ENCODE measurements around the gene ZNF215.
A peak's percentile ranks its signal among the peaks of the same experiment; 100 is the strongest.
"Not testable (repeated sequence)": the region's sequence is repeated elsewhere in the genome, so short reads cannot be mapped to it uniquely, and the experiment has no call there.

Gene ZNF215

DNA sequence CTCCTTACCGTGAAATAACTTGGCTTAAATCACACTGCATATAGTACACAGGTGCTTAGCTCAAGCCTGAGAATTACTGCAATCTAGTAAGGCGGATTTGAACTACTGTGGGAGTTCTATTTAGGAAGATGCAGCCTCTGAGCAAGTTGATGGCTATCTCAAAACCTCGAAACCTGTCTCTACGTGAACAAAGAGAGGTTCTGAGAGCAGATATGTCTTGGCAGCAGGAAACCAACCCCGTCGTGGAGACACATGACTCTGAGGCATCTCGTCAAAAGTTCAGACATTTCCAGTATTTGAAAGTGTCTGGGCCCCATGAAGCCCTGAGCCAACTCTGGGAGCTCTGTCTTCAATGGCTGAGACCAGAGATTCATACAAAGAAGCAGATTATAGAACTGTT, 5.9 kb downstream of the ZNF215 start:
- Histone ChIP-seq H3K4me3 (replicated peaks; ENCODE audit: insufficient read depth, low read length) (no peak overlapping the region), H3K27me3 (ENCODE audit: insufficient read depth, poor library complexity, severe bottlenecking) (no peaks in the 10 kb centered on the region), H3K27ac (replicated peaks) (no peak overlapping the region)
- no peak for TF ChIP-seq SPI1 (IDR thresholded peaks at IDR 0.05; ENCODE audit: borderline replicate concordance, low read depth)
- TF ChIP-seq, protein P1, sequence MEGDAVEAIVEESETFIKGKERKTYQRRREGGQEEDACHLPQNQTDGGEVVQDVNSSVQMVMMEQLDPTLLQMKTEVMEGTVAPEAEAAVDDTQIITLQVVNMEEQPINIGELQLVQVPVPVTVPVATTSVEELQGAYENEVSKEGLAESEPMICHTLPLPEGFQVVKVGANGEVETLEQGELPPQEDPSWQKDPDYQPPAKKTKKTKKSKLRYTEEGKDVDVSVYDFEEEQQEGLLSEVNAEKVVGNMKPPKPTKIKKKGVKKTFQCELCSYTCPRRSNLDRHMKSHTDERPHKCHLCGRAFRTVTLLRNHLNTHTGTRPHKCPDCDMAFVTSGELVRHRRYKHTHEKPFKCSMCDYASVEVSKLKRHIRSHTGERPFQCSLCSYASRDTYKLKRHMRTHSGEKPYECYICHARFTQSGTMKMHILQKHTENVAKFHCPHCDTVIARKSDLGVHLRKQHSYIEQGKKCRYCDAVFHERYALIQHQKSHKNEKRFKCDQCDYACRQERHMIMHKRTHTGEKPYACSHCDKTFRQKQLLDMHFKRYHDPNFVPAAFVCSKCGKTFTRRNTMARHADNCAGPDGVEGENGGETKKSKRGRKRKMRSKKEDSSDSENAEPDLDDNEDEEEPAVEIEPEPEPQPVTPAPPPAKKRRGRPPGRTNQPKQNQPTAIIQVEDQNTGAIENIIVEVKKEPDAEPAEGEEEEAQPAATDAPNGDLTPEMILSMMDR (IDR thresholded peaks at IDR 0.05; ENCODE audit: insufficient read depth, low read length) = no peak
- no peak for DNase-seq (ENCODE audit: low read depth in 1 of 2, low spot score in 1 of 2)

DNA sequence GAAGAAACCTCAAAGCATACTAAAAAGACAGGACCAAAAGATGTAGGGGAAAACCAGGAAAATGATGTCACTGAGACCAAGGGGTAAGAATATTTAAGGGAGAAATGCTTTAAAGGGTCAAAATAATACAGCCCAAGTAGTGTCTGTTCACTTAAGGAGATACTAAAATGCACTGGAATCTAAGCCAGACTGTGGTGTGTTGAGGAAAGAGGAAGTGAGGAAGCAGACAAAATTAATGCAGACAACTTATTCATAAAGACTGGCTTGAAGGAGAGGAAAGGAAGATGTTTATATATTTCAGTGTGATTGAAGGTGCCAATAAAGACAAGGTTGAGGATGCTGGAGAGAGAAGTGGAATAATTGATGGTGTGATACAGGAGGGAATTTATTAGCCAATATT, 15.7 kb downstream of the ZNF215 start:
- Histone ChIP-seq H3K27me3 (ENCODE audit: insufficient read depth, poor library complexity, severe bottlenecking) (no peaks in the 10 kb centered on the region), H3K4me3 (replicated peaks; ENCODE audit: insufficient read depth, low read length) (no peak overlapping the region), H3K27ac (replicated peaks) (no peak overlapping the region)
- TF ChIP-seq GABPA (IDR thresholded peaks at IDR 0.05; ENCODE audit: low read depth) = no peak
- TF ChIP-seq SPI1 (IDR thresholded peaks at IDR 0.05; ENCODE audit: borderline replicate concordance, low read depth) = peak; percentile 94
- no peak for DNase-seq (ENCODE audit: low read depth in 1 of 2, low spot score in 1 of 2)

DNA sequence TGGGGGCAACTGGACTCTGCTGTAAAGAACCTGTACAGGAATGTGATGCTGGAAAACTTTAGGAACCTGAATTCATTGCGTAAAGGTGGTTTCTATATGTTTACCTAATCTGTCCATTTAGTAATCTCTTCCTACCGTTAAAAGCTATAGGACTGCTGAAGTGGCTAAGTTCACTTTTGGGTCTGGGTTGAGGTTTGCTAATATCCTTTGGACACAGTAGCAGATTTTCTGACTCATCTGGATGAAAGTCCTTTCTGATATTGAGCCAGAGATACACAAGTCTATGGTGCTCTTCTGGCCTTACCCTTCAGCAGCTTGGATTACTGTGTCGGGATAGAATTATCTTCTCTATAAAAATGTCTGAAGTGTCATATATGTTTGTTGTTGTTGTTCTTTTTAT, 16.9 kb downstream of the ZNF215 start:
- Histone ChIP-seq H3K27ac (replicated peaks) (no peak overlapping the region), H3K4me3 (replicated peaks; ENCODE audit: insufficient read depth, low read length) (no peak overlapping the region), H3K27me3 (ENCODE audit: insufficient read depth, poor library complexity, severe bottlenecking) (no peaks in the 10 kb centered on the region)
- TF ChIP-seq GABPA (IDR thresholded peaks at IDR 0.05; ENCODE audit: low read depth) = no peak
- TF ChIP-seq, protein P2, sequence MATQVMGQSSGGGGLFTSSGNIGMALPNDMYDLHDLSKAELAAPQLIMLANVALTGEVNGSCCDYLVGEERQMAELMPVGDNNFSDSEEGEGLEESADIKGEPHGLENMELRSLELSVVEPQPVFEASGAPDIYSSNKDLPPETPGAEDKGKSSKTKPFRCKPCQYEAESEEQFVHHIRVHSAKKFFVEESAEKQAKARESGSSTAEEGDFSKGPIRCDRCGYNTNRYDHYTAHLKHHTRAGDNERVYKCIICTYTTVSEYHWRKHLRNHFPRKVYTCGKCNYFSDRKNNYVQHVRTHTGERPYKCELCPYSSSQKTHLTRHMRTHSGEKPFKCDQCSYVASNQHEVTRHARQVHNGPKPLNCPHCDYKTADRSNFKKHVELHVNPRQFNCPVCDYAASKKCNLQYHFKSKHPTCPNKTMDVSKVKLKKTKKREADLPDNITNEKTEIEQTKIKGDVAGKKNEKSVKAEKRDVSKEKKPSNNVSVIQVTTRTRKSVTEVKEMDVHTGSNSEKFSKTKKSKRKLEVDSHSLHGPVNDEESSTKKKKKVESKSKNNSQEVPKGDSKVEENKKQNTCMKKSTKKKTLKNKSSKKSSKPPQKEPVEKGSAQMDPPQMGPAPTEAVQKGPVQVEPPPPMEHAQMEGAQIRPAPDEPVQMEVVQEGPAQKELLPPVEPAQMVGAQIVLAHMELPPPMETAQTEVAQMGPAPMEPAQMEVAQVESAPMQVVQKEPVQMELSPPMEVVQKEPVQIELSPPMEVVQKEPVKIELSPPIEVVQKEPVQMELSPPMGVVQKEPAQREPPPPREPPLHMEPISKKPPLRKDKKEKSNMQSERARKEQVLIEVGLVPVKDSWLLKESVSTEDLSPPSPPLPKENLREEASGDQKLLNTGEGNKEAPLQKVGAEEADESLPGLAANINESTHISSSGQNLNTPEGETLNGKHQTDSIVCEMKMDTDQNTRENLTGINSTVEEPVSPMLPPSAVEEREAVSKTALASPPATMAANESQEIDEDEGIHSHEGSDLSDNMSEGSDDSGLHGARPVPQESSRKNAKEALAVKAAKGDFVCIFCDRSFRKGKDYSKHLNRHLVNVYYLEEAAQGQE (IDR thresholded peaks at IDR 0.05; ENCODE audit: insufficient replicate concordance, low read depth) = no peak
- no peak for TF ChIP-seq SPI1 (IDR thresholded peaks at IDR 0.05; ENCODE audit: borderline replicate concordance, low read depth)
- TF ChIP-seq POLR2AphosphoS5 (IDR thresholded peaks at IDR 0.05; ENCODE audit: low read depth) = no peak
- TF ChIP-seq, protein P1 (IDR thresholded peaks at IDR 0.05; ENCODE audit: insufficient read depth, low read length) = no peak
- DNase-seq (ENCODE audit: low read depth in 1 of 2, low spot score in 1 of 2) = no peak

DNA sequence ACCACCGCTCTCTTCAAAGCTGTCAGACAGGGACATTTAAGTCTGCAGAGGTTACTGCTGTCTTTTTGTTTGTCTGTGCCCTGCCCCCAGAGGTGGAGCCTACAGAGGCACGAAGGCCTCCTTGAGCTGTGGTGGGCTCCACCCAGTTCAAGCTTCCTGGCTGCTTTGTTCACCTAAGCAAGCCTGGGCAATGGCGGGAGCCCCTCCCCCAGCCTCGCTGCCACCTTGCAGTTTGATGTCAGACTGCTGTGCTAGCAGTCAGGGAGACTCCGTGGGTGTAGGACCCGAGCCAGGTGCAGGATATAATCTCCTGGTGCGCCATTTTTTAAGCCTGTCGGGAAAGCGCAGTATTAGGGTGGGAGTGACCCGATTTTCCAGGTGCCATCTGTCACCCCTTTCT, 28.0 kb downstream of the ZNF215 start:
- H3K4me3 ChIP-seq (replicated peaks; ENCODE audit: insufficient read depth, low read length); DNase-seq (ENCODE audit: low read depth in 1 of 2, low spot score in 1 of 2); H3K27me3 ChIP-seq (ENCODE audit: insufficient read depth, poor library complexity, severe bottlenecking); H3K27ac ChIP-seq (replicated peaks): not testable (repeated sequence)

DNA sequence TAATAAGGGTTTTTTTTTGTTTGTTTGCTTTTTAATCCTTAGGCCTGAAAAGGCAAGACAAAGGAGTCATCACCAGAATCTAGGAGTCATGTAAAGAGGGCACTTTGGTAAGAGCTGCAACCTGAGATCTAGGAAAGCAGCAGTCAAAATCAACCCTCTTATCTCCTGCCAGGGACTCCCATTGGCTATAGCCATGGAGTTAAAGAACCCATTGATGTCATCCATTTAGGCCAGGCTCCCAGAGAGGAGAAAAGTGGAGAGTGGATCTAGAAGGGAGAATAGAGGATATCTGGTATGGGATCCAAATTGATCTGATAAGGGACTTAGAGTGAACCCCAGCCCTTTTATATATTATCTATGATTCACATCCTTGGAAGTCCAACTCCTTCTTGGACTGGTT, 35.9 kb downstream of the ZNF215 start:
- no peak overlapping the region for H3K4me3 ChIP-seq (replicated peaks; ENCODE audit: insufficient read depth, low read length)
- TF ChIP-seq POLR2AphosphoS5 (IDR thresholded peaks at IDR 0.05; ENCODE audit: low read depth) = no peak
- TF ChIP-seq, protein P2 (IDR thresholded peaks at IDR 0.05; ENCODE audit: insufficient replicate concordance, low read depth) = no peak
- TF ChIP-seq SPI1 (IDR thresholded peaks at IDR 0.05; ENCODE audit: borderline replicate concordance, low read depth) = no peak
- no peak for TF ChIP-seq GABPA (IDR thresholded peaks at IDR 0.05; ENCODE audit: low read depth)
- TF ChIP-seq, protein P1 (IDR thresholded peaks at IDR 0.05; ENCODE audit: insufficient read depth, low read length) = no peak
- H3K27me3 ChIP-seq (ENCODE audit: insufficient read depth, poor library complexity, severe bottlenecking) = no peaks in the 10 kb centered on the region
- no peak for DNase-seq (ENCODE audit: low read depth in 1 of 2, low spot score in 1 of 2)
- no peak overlapping the region for H3K27ac ChIP-seq (replicated peaks)
